OCI-LY3 (cell line): ENCODE measurements around the gene PDIA4.

Source experiments
- CTCF ChIP-seq: fragments of 200-600, 300-600 bp; sonication (generic); IDR thresholded peaks from 2 replicates; pipeline ENCODE4 v1.5.1; 2014; ENCODE audit warnings: antibody characterized with exemption, low read length, low read depth
- EZH2phosphoT487 ChIP-seq: fragments of 200-600 bp; shearing (Covaris generic); IDR thresholded peaks from 2 replicates; pipeline ENCODE4 v1.6.1; 2018; ENCODE audit warnings: antibody characterized with exemption, mixed run types, low read depth

GRCh38 chr7:149028346-149029109, at the start of gene PDIA4:
- TF ChIP-seq CTCF (no peak), EZH2phosphoT487 (no peak)
